Measurements from ENCODE around the gene ZFAND6. TPM values are rescaled to one million over a fixed set of nuclear protein-coding genes. Genes with fewer than 3 reads are reported as not detected.

Gene ZFAND6
- total RNA-seq, 1 donor from 2014 or later = 86.7 TPM

GRCh38 chr15:80070840-80071239 lies 11.4 kb downstream of the ZFAND6 start:
- DNase-seq (ENCODE audit: low read depth) = no peak
- no peak for TF ChIP-seq CTCF (conservative IDR thresholded peaks at IDR 0.05; ENCODE audit: low read depth, low read length)
- H3K4me3 ChIP-seq (ENCODE audit: low read depth, low read length) = no peak overlapping the region

- no peak for DNase-seq (ENCODE audit: low read depth)
- H3K4me3 ChIP-seq (ENCODE audit: low read depth, low read length) = peak overlapping the region; percentile 56
- TF ChIP-seq CTCF (conservative IDR thresholded peaks at IDR 0.05; ENCODE audit: low read depth, low read length) = no peak
Observed at GRCh38 chr15:80071652-80072051, 12.2 kb downstream of the ZFAND6 start.

GRCh38 chr15:80072285-80072994 lies 13.0 kb downstream of the ZFAND6 start:
- peak; percentile 82 for DNase-seq (ENCODE audit: low read depth)
- peak overlapping the region; percentile 56 for H3K4me3 ChIP-seq (ENCODE audit: low read depth, low read length)
- no peak for TF ChIP-seq CTCF (conservative IDR thresholded peaks at IDR 0.05; ENCODE audit: low read depth, low read length)

GRCh38 chr15:80073197-80073596 lies 13.7 kb downstream of the ZFAND6 start:
- H3K4me3 ChIP-seq (ENCODE audit: low read depth, low read length) = peak overlapping the region; percentile 56
- no peak for TF ChIP-seq CTCF (conservative IDR thresholded peaks at IDR 0.05; ENCODE audit: low read depth, low read length)
- no peak for DNase-seq (ENCODE audit: low read depth)

GRCh38 chr15:80076321-80077318 lies 17.1 kb downstream of the ZFAND6 start:
- DNase-seq (ENCODE audit: low read depth) = no peak

GRCh38 chr15:80081390-80081789 lies 21.9 kb downstream of the ZFAND6 start:
- DNase-seq (ENCODE audit: low read depth) = no peak
- H3K4me3 ChIP-seq (ENCODE audit: low read depth, low read length) = no peak overlapping the region
- no peak for TF ChIP-seq CTCF (conservative IDR thresholded peaks at IDR 0.05; ENCODE audit: low read depth, low read length)

More at GRCh38 chr15:80076321-80077318, 17.1 kb downstream of the ZFAND6 start:
- H3K4me3 ChIP-seq (ENCODE audit: low read depth, low read length) = no peak overlapping the region
- TF ChIP-seq CTCF (conservative IDR thresholded peaks at IDR 0.05; ENCODE audit: low read depth, low read length) = no peak

Data from epithelial cell of proximal tubule (primary cell).